ENCODE measurements around the gene SMAD9.

Gene SMAD9

GRCh38 chr13:36919833-36920615 is at the start of gene SMAD9:
Gene SMAD9, minus strand, starts transcription at chr13:36920238. Its CDS starts 40,549 bp downstream, at chr13:36879689.
- peak in 1 of 2 donors; percentile 22 for DNase-seq (ENCODE audit: low read depth in 2 of 2)

- DNase-seq (ENCODE audit: low read depth in 2 of 2), result no peak
Measured at GRCh38 chr13:36966404-36966803, 46.4 kb upstream of the SMAD9 start.

- DNase-seq (ENCODE audit: low read depth in 2 of 2), result no peak
Measured at GRCh38 chr13:36965767-36966166, 45.7 kb upstream of the SMAD9 start.

- DNase-seq (ENCODE audit: low read depth in 2 of 2), result no peak
Measured at GRCh38 chr13:36959456-36960116, 39.5 kb upstream of the SMAD9 start.

GRCh38 chr13:36954542-36954941 is 34.5 kb upstream of the SMAD9 start:
- DNase-seq (ENCODE audit: low read depth in 2 of 2), result no peak

GRCh38 chr13:36950920-36951319 is 30.9 kb upstream of the SMAD9 start:
- no peak for DNase-seq (ENCODE audit: low read depth in 2 of 2)

- no peak for DNase-seq (ENCODE audit: low read depth in 2 of 2)
Measured at GRCh38 chr13:36950330-36950729, 30.3 kb upstream of the SMAD9 start.

GRCh38 chr13:36945078-36945477 is 25.0 kb upstream of the SMAD9 start:
- DNase-seq (ENCODE audit: low read depth in 2 of 2), result no peak

GRCh38 chr13:36925603-36926002 is 5.6 kb upstream of the SMAD9 start:
- no peak for DNase-seq (ENCODE audit: low read depth in 2 of 2)

- DNase-seq (ENCODE audit: low read depth in 2 of 2), result no peak
Measured at GRCh38 chr13:36924001-36924400, 4.0 kb upstream of the SMAD9 start.

- no peak for DNase-seq (ENCODE audit: low read depth in 2 of 2)
Measured at GRCh38 chr13:36921631-36922301, 1.7 kb upstream of the SMAD9 start.

GRCh38 chr13:36920616-36921185 is 663 bp upstream of the SMAD9 start:
- no peak for DNase-seq (ENCODE audit: low read depth in 2 of 2)

GRCh38 chr13:36919171-36919832 is 736 bp downstream of the SMAD9 start:
- DNase-seq (ENCODE audit: low read depth in 2 of 2), result no peak

- no peak for DNase-seq (ENCODE audit: low read depth in 2 of 2)
Measured at GRCh38 chr13:36918246-36919131, 1.5 kb downstream of the SMAD9 start.

- DNase-seq (ENCODE audit: low read depth in 2 of 2), result no peak
Measured at GRCh38 chr13:36917311-36917710, 2.7 kb downstream of the SMAD9 start.

- DNase-seq (ENCODE audit: low read depth in 2 of 2), result no peak
Measured at GRCh38 chr13:36915896-36916640, 4.0 kb downstream of the SMAD9 start.

GRCh38 chr13:36915106-36915505 is 4.9 kb downstream of the SMAD9 start:
- DNase-seq (ENCODE audit: low read depth in 2 of 2), result no peak

GRCh38 chr13:36914648-36915047 is 5.4 kb downstream of the SMAD9 start:
- DNase-seq (ENCODE audit: low read depth in 2 of 2), result no peak

GRCh38 chr13:36913463-36913862 is 6.6 kb downstream of the SMAD9 start:
- no peak for DNase-seq (ENCODE audit: low read depth in 2 of 2)

GRCh38 chr13:36912973-36913372 is 7.1 kb downstream of the SMAD9 start:
- DNase-seq (ENCODE audit: low read depth in 2 of 2), result no peak
